HG03108 (cell line): Measurements from ENCODE around the gene NUDT9.
"Not testable (repeated sequence)": the region's sequence is repeated elsewhere in the genome, so short reads cannot be mapped to it uniquely, and the experiment has no call there.

Experiments used
- ATAC-seq: cut with Tn5 transposase; IDR thresholded peaks from one replicate; pipeline ENCODE4 v1.9.1; 2021; ENCODE audit warnings: moderate library complexity; ENCODE audit not compliant: unreplicated experiment

The NUDT9 gene

GRCh38 chr4:87458913-87459312 lies 36.5 kb downstream of the NUDT9 start:
- ATAC-seq, result no peak

- no peak for ATAC-seq
Observed at GRCh38 chr4:87461281-87461700, 38.9 kb downstream of the NUDT9 start.

- ATAC-seq, result no peak
Observed at GRCh38 chr4:87462102-87462501, 39.7 kb downstream of the NUDT9 start.

- no peak for ATAC-seq
Observed at GRCh38 chr4:87465739-87466366, 43.5 kb downstream of the NUDT9 start.

GRCh38 chr4:87469390-87469789 lies 47.0 kb downstream of the NUDT9 start:
- ATAC-seq, result no peak

GRCh38 chr4:87476934-87477333 lies 54.6 kb downstream of the NUDT9 start:
- ATAC-seq, result no peak

- ATAC-seq, result no peak
Observed at GRCh38 chr4:87478732-87479250, 56.4 kb downstream of the NUDT9 start.

- ATAC-seq, result no peak
Observed at GRCh38 chr4:87481377-87481776, 59.0 kb downstream of the NUDT9 start.

GRCh38 chr4:87483247-87483646 lies 60.9 kb downstream of the NUDT9 start:
- ATAC-seq, result not testable (repeated sequence)

GRCh38 chr4:87488666-87489065 lies 66.3 kb downstream of the NUDT9 start:
- not testable (repeated sequence) for ATAC-seq

GRCh38 chr4:87489678-87490077 lies 67.3 kb downstream of the NUDT9 start:
- no peak for ATAC-seq

GRCh38 chr4:87490664-87491369 lies 68.4 kb downstream of the NUDT9 start:
- no peak for ATAC-seq

GRCh38 chr4:87491436-87491835 lies 69.1 kb downstream of the NUDT9 start:
- no peak for ATAC-seq

GRCh38 chr4:87491851-87492250 lies 69.5 kb downstream of the NUDT9 start:
- not testable (repeated sequence) for ATAC-seq

GRCh38 chr4:87493115-87493514 lies 70.7 kb downstream of the NUDT9 start:
- ATAC-seq, result no peak

GRCh38 chr4:87497159-87497558 lies 74.8 kb downstream of the NUDT9 start:
- no peak for ATAC-seq

GRCh38 chr4:87497578-87497977 lies 75.2 kb downstream of the NUDT9 start:
- no peak for ATAC-seq

GRCh38 chr4:87498446-87498900 lies 76.1 kb downstream of the NUDT9 start:
- peak; percentile 75 for ATAC-seq

GRCh38 chr4:87499403-87500091 lies 77.2 kb downstream of the NUDT9 start:
- ATAC-seq, result peak; percentile 73

- ATAC-seq, result peak; percentile 38
Observed at GRCh38 chr4:87500092-87500462, 77.7 kb downstream of the NUDT9 start.

- ATAC-seq, result no peak
Observed at GRCh38 chr4:87502580-87503238, 80.3 kb downstream of the NUDT9 start.
